Measurements from ENCODE around the gene PCDHB14. TPM values are rescaled to one million over a fixed set of nuclear protein-coding genes. Genes with fewer than 3 reads are reported as not detected.
"Not testable (repeated sequence)": the region's sequence is repeated elsewhere in the genome, so short reads cannot be mapped to it uniquely, and the experiment has no call there.

The PCDHB14 gene
- total RNA-seq, 1 donor from 2014 or later: not detected

GRCh38 chr5:141210281-141210680, 12.9 kb upstream of the PCDHB14 start:
- intact Hi-C loops (cut with micrococcal nuclease): not testable (repeated sequence)

GRCh38 chr5:141210849-141211248, 12.3 kb upstream of the PCDHB14 start:
- intact Hi-C loops (cut with micrococcal nuclease): not testable (repeated sequence)

GRCh38 chr5:141213656-141214339, 9.3 kb upstream of the PCDHB14 start, which contains the start of gene PCDHB13:
Gene PCDHB13, plus strand, starts transcription at chr5:141213919. Its CDS starts 205 bp downstream, at chr5:141214124.
- intact Hi-C loops (cut with micrococcal nuclease): not testable (repeated sequence)

GRCh38 chr5:141214583-141214982, 8.6 kb upstream of the PCDHB14 start:
- intact Hi-C loops (cut with micrococcal nuclease): not testable (repeated sequence)

- intact Hi-C loops (cut with micrococcal nuclease): not testable (repeated sequence)
Measured at GRCh38 chr5:141215504-141215903, 7.6 kb upstream of the PCDHB14 start.

- intact Hi-C loops (cut with micrococcal nuclease): not testable (repeated sequence)
Measured at GRCh38 chr5:141216035-141216434, 7.1 kb upstream of the PCDHB14 start.

GRCh38 chr5:141224844-141225243, 1.7 kb downstream of the PCDHB14 start:
- intact Hi-C loops (cut with micrococcal nuclease): not testable (repeated sequence)

GRCh38 chr5:141225421-141225820, 2.3 kb downstream of the PCDHB14 start:
- intact Hi-C loops (cut with micrococcal nuclease): not testable (repeated sequence)

GRCh38 chr5:141234109-141234667, 11.0 kb downstream of the PCDHB14 start:
- intact Hi-C loops (cut with micrococcal nuclease): loop anchor here (10.0 kb wide), 2 partner anchors 181 to 359 kb away; partner anchors contain the start of genes PCDHA12, PCDHGA10 and PCDHGB7

GRCh38 chr5:141235922-141236321, 12.8 kb downstream of the PCDHB14 start:
- intact Hi-C loops (cut with micrococcal nuclease): loop anchor here (10.0 kb wide), 2 partner anchors 179 to 361 kb away; partner anchors contain the start of genes PCDHA12, PCDHGA10 and PCDHGB7

- intact Hi-C loops (cut with micrococcal nuclease): loop anchor here (10.0 kb wide), 2 partner anchors 178 to 362 kb away; partner anchors contain the start of genes PCDHA12, PCDHGA10 and PCDHGB7
Measured at GRCh38 chr5:141236516-141237313, 13.6 kb downstream of the PCDHB14 start.

- intact Hi-C loops (cut with micrococcal nuclease): no loop called here
Measured at GRCh38 chr5:141241496-141241895, 18.4 kb downstream of the PCDHB14 start.

GRCh38 chr5:141245250-141245717, 22.1 kb downstream of the PCDHB14 start, which contains the start of gene PCDHB15:
Gene PCDHB15, plus strand, starts transcription at chr5:141245395. Its CDS starts 184 bp downstream, at chr5:141245579.
- intact Hi-C loops (cut with micrococcal nuclease): no loop called here

- intact Hi-C loops (cut with micrococcal nuclease): not testable (repeated sequence)
Measured at GRCh38 chr5:141246971-141247370, 23.8 kb downstream of the PCDHB14 start.

- intact Hi-C loops (cut with micrococcal nuclease): not testable (repeated sequence)
Measured at GRCh38 chr5:141247434-141247833, 24.3 kb downstream of the PCDHB14 start.

GRCh38 chr5:141250576-141250975, 27.4 kb downstream of the PCDHB14 start:
- intact Hi-C loops (cut with micrococcal nuclease): no loop called here

- intact Hi-C loops (cut with micrococcal nuclease): no loop called here
Measured at GRCh38 chr5:141258464-141258863, 35.3 kb downstream of the PCDHB14 start.

- intact Hi-C loops (cut with micrococcal nuclease): no loop called here
Measured at GRCh38 chr5:141258948-141259347, 35.8 kb downstream of the PCDHB14 start.

- intact Hi-C loops (cut with micrococcal nuclease): no loop called here
Measured at GRCh38 chr5:141260458-141261237, 37.5 kb downstream of the PCDHB14 start.

- intact Hi-C loops (cut with micrococcal nuclease): no loop called here
Measured at GRCh38 chr5:141261238-141261546, 38.0 kb downstream of the PCDHB14 start.

GRCh38 chr5:141269195-141269594, 46.1 kb downstream of the PCDHB14 start:
- intact Hi-C loops (cut with micrococcal nuclease): no loop called here

Measured in T-helper 2 cell treated with Interferon-gamma antibody and Interleukin-4, amounts not matched to agents 100 ng/mL and 5 ng/mL, for 36 hours (primary cell).